GM21737 (cell line): ENCODE measurements around the gene MBP.

Source experiments
- ATAC-seq: cut with Tn5 transposase; IDR thresholded peaks from one replicate; pipeline ENCODE4 v1.9.1; 2021; ENCODE audit warnings: mild to moderate bottlenecking, moderate library complexity; ENCODE audit not compliant: unreplicated experiment

MBP gene

GRCh38 chr18:77134611-77135010 lies 2.0 kb upstream of the MBP start:
- ATAC-seq: no peak

GRCh38 chr18:77133835-77134496 lies 1.4 kb upstream of the MBP start:
- peak; percentile 35 for ATAC-seq

- ATAC-seq: peak; percentile 3
Measured at GRCh38 chr18:77133051-77133834, 660 bp upstream of the MBP start.

GRCh38 chr18:77131652-77132368 lies 773 bp downstream of the MBP start:
- ATAC-seq: peak; percentile 41

- ATAC-seq: no peak
Measured at GRCh38 chr18:77131100-77131651, 1.4 kb downstream of the MBP start.

- no peak for ATAC-seq
Measured at GRCh38 chr18:77130229-77131099, 2.1 kb downstream of the MBP start.

- no peak for ATAC-seq
Measured at GRCh38 chr18:77129150-77129551, 3.4 kb downstream of the MBP start.

- ATAC-seq: peak; percentile 25
Measured at GRCh38 chr18:77127769-77128671, 4.6 kb downstream of the MBP start.

- peak; percentile 61 for ATAC-seq
Measured at GRCh38 chr18:77124452-77124922, 8.1 kb downstream of the MBP start.

- ATAC-seq: no peak
Measured at GRCh38 chr18:77123320-77124231, 9.0 kb downstream of the MBP start.

GRCh38 chr18:77121523-77121922 lies 11.1 kb downstream of the MBP start:
- no peak for ATAC-seq

GRCh38 chr18:77119851-77120491 lies 12.6 kb downstream of the MBP start:
- no peak for ATAC-seq

GRCh38 chr18:77119101-77119850 lies 13.3 kb downstream of the MBP start:
- ATAC-seq: no peak

GRCh38 chr18:77118256-77119090 lies 14.1 kb downstream of the MBP start:
- no peak for ATAC-seq

- ATAC-seq: no peak
Measured at GRCh38 chr18:77116201-77117080, 16.1 kb downstream of the MBP start.
